Activated T-cell treated with anti-CD3 and anti-CD28 coated beads, Interleukin-2, amount 50 U/mL, for 72 hours (primary cell): ENCODE data around the gene ARIH2. TPM values are rescaled to one million over a fixed set of nuclear protein-coding genes. Genes with fewer than 3 reads are reported as not detected.

Experiments
- ATAC-seq, 2 donors: fragments of 150-1000 bp; cut with Tn5 transposase; replicated peaks in 1 of 2; 2 replicates each; pipeline ENCODE4 v1.10.0; 2021; ENCODE audit warnings: moderate library complexity in 2 of 2, mild to moderate bottlenecking in 1 of 2
- DNase-seq, 2 donors: peaks; one replicate each; pipeline ENCODE4 v3.0.0; 2021 to 2022; ENCODE audit warnings: mixed read lengths in 1 of 2
- H3K27ac Mint-ChIP-seq: one replicate; pipeline ENCODE4 v1.8.0; 2022; ENCODE audit warnings: mild to moderate bottlenecking, moderate library complexity, mixed read lengths
- H3K27me3 Mint-ChIP-seq: one replicate; pipeline ENCODE4 v1.8.0; 2022; ENCODE audit warnings: low read depth, mixed read lengths
- H3K36me3 Mint-ChIP-seq, 2 donors: one replicate each; pipeline ENCODE4 v1.8.0; 2022; ENCODE audit warnings: mixed read lengths in 2 of 2, mild to moderate bottlenecking in 1 of 2; ENCODE audit not compliant: insufficient read depth in 2 of 2
- H3K4me1 Mint-ChIP-seq: one replicate; pipeline ENCODE4 v1.8.0; 2022; ENCODE audit warnings: low read depth, mixed read lengths
- H3K4me3 Mint-ChIP-seq, 2 donors: one replicate each; pipeline ENCODE4 v1.8.0; 2022; ENCODE audit warnings: mild to moderate bottlenecking in 2 of 2, mixed read lengths in 2 of 2, moderate library complexity in 2 of 2
- H3K9me3 Mint-ChIP-seq, 2 donors: one replicate each; pipeline ENCODE4 v1.8.0; 2022; ENCODE audit warnings: mixed read lengths in 2 of 2
- total RNA-seq, 2 donors: library from RNA; stranded (reverse); gene quantifications; one replicate each; pipeline ENCODE4 v1.2.3, GENCODE V29; 2022

ARIH2 gene
- total RNA-seq, 2 donors from 2014 or later, result 174 to 183 TPM

DNA sequence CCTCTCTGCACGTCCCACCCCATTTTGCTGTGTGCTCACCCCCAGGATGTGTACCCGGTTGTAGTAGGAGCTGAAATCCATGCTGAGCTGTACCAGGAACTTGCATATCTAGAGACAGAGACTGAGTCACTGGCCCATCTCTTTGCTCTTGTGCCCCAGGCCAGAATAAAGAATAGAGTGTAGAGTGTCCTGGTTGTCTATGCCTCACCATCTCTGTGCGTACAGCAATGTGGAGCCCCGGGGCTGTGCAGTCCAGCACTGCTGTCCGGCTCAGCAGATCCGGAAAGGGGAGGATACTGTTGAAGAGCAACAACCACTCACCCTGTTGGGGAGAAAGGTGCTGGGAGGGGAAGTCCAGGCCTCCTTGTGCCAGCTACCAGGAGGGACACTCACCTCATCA lies 97.1 kb downstream of the ARIH2 start:
- no peak overlapping the region for H3K4me3 Mint-ChIP-seq
- peaks cover 39% of the 10 kb centered on the region for H3K4me1 Mint-ChIP-seq
- ATAC-seq (no peak), DNase-seq (no peak)
- H3K36me3 Mint-ChIP-seq, result peaks cover 4 to 7% of the 10 kb centered on the region in 2 donors
- H3K27ac Mint-ChIP-seq, result no peak overlapping the region
- H3K27me3 Mint-ChIP-seq, result no peaks in the 10 kb centered on the region
- H3K9me3 Mint-ChIP-seq, result no peaks in the 10 kb centered on the region

- no peak for DNase-seq
- Mint-ChIP-seq H3K27me3 (no peaks in the 10 kb centered on the region), H3K36me3 (peaks cover 7 to 9% of the 10 kb centered on the region in 2 donors), H3K27ac (no peak overlapping the region), H3K4me1 (peaks cover 43% of the 10 kb centered on the region), H3K9me3 (no peaks in the 10 kb centered on the region), H3K4me3 (peak overlapping the region; percentile 91 to 94)
- ATAC-seq, result no peak
These were observed 98.0 kb downstream of the ARIH2 start for GRCh38 chr3:49016414-49017228.

- Mint-ChIP-seq H3K27ac (no peak overlapping the region), H3K4me1 (peaks cover 37% of the 10 kb centered on the region), H3K27me3 (no peaks in the 10 kb centered on the region), H3K36me3 (peaks cover 6% of the 10 kb centered on the region in 2 donors), H3K9me3 (no peaks in the 10 kb centered on the region), H3K4me3 (peak overlapping the region; percentile 91 to 94)
- DNase-seq (no peak), ATAC-seq (no peak)
These were observed 98.8 kb downstream of the ARIH2 start for GRCh38 chr3:49017229-49017970.

DNA sequence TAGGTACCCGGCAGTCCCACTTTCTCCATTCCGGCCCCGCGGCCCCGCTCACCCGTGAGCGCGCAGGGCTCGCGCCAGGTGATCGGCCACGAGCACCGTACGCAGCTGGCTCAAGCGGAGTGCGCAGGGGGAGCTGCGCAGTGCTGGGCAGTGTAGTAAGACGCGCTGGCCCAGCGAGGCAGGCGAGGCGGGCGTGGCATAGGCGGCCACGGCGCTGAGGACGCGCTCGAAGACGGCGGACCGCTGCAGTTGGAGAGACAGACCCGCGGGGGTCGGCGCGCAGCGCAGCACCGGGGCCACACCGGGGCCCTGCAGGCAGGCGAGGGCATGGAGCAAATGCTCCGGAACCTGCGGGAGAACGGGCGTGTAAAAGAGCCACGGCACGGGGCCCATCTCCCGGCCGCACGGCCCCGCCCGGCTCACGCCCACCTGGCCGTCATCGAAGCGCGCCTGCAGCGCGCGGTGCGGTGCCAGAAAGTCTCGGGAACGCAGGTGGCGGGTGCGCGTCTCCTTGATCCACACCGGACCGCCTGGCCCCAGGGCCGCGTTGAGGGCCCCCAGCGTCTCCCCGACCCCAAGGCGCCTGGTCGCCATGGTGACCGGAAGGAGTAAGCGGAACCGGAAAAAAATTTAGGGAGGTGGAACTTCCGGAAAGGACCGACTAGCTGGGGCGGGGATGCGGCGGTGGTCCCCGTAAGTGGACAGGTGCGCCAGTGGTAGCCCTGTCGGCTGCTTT lies 99.5 kb downstream of the ARIH2 start, which contains the start of gene DALRD3:
Gene DALRD3, minus strand, starts transcription at position 610 of the 736 bp plus-strand sequence. Its CDS starts 16 bp downstream, at position 594.
- peak within 1 kb of the TSS; percentile 85 for H3K27ac Mint-ChIP-seq
- ATAC-seq (peak; percentile 9 to 14), DNase-seq (peak; percentile 76)
- peaks cover 7 to 10% of the 10 kb centered on the region in 2 donors for H3K36me3 Mint-ChIP-seq
- peaks cover 44% of the 10 kb centered on the region for H3K4me1 Mint-ChIP-seq
- H3K4me3 Mint-ChIP-seq, result peak within 1 kb of the TSS; percentile 91 to 94
- no peaks in the 10 kb centered on the region for H3K9me3 Mint-ChIP-seq
- no peaks in the 10 kb centered on the region for H3K27me3 Mint-ChIP-seq

DNA sequence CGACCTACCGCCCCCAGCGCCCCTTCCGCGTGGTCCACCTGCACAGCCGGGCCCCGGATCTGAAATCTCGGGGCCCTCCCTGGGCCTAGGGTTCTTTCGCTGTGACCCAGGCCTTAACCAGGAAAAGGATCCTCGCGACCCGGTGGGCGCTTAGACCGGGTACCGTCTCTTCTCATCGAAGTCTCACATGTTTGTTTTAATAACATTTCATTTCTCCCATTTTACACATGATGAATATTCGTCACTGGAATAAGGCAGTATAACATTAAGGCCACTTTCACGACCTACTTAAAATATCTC lies 100.0 kb downstream of the ARIH2 start:
- Mint-ChIP-seq H3K4me3 (peak overlapping the region; percentile 91 to 94), H3K36me3 (peaks cover 10 to 12% of the 10 kb centered on the region in 2 donors), H3K4me1 (peaks cover 50% of the 10 kb centered on the region), H3K27me3 (no peaks in the 10 kb centered on the region), H3K9me3 (no peaks in the 10 kb centered on the region), H3K27ac (peak overlapping the region; percentile 85)
- DNase-seq (no peak), ATAC-seq (no peak)

- Mint-ChIP-seq H3K27me3 (no peaks in the 10 kb centered on the region), H3K4me1 (peaks cover 59% of the 10 kb centered on the region), H3K4me3 (peak overlapping the region; percentile 91 to 94), H3K27ac (peak overlapping the region; percentile 94), H3K36me3 (peaks cover 8 to 19% of the 10 kb centered on the region in 2 donors), H3K9me3 (no peaks in the 10 kb centered on the region)
- ATAC-seq (no peak), DNase-seq (no peak)
These were observed 101.3 kb downstream of the ARIH2 start for GRCh38 chr3:49019941-49020329.

- Mint-ChIP-seq H3K9me3 (no peaks in the 10 kb centered on the region), H3K4me3 (peak overlapping the region; percentile 91 to 94), H3K36me3 (peaks cover 10 to 18% of the 10 kb centered on the region in 2 donors), H3K27ac (peak overlapping the region; percentile 94), H3K4me1 (peaks cover 57% of the 10 kb centered on the region), H3K27me3 (no peaks in the 10 kb centered on the region)
- DNase-seq (peak; percentile 45 to 60), ATAC-seq (peak in 1 of 2 donors; percentile 1)
These were observed 101.9 kb downstream of the ARIH2 start for GRCh38 chr3:49020330-49021212.

DNA sequence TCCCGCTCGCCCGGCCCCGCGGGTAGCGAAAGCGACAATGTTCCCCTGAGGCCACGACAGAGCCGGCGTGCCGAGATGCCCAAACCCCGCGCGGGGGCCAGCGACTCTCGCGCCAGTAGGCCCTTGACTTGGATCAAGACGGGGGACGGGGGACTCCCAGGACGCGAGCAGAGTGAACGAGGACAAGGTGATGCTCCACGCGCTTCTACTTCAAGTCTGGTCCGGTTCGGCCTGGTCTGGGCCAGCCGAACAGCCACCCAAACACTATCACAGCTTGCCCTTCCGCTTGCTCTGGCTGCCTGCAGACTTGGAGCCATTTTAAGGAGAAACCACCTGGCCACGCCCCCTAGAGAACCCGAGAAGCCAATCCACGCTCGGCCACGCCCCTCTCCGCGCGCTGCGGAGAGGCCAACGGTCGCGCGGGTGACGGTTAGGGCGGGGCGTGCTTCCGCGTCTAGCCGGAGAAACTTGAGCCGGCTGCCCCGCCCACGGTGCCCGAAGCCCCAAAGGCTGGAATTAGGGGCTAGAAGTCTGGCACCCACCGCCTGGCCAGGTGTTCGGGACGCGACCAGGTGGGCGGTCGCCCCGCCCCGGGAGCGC lies 102.7 kb downstream of the ARIH2 start:
- peak; percentile 100 for DNase-seq
- Mint-ChIP-seq H3K9me3 (no peaks in the 10 kb centered on the region), H3K27ac (peak overlapping the region; percentile 94), H3K36me3 (peaks cover 10 to 21% of the 10 kb centered on the region in 2 donors), H3K4me3 (peak overlapping the region; percentile 91 to 94), H3K4me1 (peaks cover 65% of the 10 kb centered on the region), H3K27me3 (no peaks in the 10 kb centered on the region)
- peak; percentile 70 to 74 for ATAC-seq

DNA sequence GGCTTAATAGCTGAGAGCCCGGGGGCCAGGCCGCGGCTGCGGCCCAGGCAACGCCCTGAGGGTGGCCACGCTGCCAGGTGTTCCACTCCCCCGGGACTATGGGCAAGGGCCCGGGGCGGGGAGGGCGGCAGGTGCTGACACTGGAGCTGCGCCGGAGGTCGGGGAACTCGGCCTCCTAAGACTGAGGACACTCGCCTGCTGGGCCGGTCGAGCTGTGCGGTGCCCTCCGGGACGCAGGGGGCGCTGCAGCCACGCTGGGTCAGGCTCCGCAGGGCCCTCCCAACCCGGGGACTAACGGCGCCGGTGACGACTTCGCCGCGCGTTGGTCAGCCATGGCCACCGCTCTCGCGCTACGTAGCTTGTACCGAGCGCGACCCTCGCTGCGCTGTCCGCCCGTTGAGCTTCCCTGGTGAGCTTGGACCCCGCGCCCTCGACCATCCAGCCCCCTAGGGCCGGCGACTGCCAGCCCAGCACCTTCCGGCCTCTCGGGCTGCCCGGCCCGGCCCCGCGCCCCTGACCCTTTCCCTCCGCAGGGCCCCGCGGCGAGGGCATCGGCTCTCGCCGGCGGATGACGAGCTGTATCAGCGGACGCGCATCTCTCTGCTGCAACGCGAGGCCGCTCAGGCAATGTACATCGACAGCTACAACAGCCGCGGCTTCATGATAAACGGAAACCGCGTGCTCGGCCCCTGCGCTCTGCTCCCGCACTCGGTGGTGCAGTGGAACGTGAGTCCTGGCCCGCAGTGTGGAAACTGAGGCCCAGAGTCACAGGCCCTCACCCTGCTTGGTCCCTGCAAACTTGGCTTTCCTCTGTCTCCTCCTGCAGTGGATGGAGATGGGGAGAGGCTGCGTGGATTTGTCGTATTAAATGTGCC lies 103.4 kb downstream of the ARIH2 start, which contains the start of gene NDUFAF3:
Gene NDUFAF3, plus strand, starts transcription at position 309 of the 875 bp plus-strand sequence. Its CDS starts 24 bp downstream, at position 333.
- Mint-ChIP-seq H3K36me3 (peaks cover 10 to 26% of the 10 kb centered on the region in 2 donors), H3K9me3 (no peaks in the 10 kb centered on the region), H3K27me3 (no peaks in the 10 kb centered on the region), H3K27ac (peak within 1 kb of the TSS; percentile 94), H3K4me1 (peaks cover 71% of the 10 kb centered on the region), H3K4me3 (peak within 1 kb of the TSS; percentile 91 to 94)
- ATAC-seq (peak; percentile 76 to 78), DNase-seq (peak; percentile 96 to 97)

GRCh38 chr3:49022688-49023171 lies 104.1 kb downstream of the ARIH2 start:
- Mint-ChIP-seq H3K9me3 (no peaks in the 10 kb centered on the region), H3K27me3 (no peaks in the 10 kb centered on the region), H3K4me3 (peak overlapping the region; percentile 91 to 94), H3K4me1 (peaks cover 71% of the 10 kb centered on the region), H3K27ac (peak overlapping the region; percentile 92), H3K36me3 (peaks cover 10 to 31% of the 10 kb centered on the region in 2 donors)
- DNase-seq (no peak), ATAC-seq (no peak)

- H3K27ac Mint-ChIP-seq, result peak overlapping the region; percentile 92
- no peaks in the 10 kb centered on the region for H3K9me3 Mint-ChIP-seq
- peaks cover 13 to 36% of the 10 kb centered on the region in 2 donors for H3K36me3 Mint-ChIP-seq
- no peak for ATAC-seq
- H3K4me3 Mint-ChIP-seq, result peak overlapping the region; percentile 91 to 94
- DNase-seq, result no peak
- no peaks in the 10 kb centered on the region for H3K27me3 Mint-ChIP-seq
- H3K4me1 Mint-ChIP-seq, result peaks cover 78% of the 10 kb centered on the region
These were observed 105.1 kb downstream of the ARIH2 start for GRCh38 chr3:49023775-49024174.
